IMR-90 (cell line): ENCODE results near the gene IRAK1. TPM values are rescaled to one million over a fixed set of nuclear protein-coding genes. Genes with fewer than 3 reads are reported as not detected.

Experiments used
- ATAC-seq: fragments of 200-7000 bp; cut with Tn5 transposase; 2 replicates; pipeline ENCODE4 v1.9.1; 2020; ENCODE audit warnings: low read depth, mild to moderate bottlenecking, moderate library complexity
- BruUV-seq: library from RNA; stranded (reverse); fragments of 400-500 nt; replicated peaks from 2 replicates; lab custom pipeline; 2021; lab: Mats Ljungman, UMichigan
- CTCF ChIA-PET: fragments of 300-600 bp; formaldehyde crosslinking; extraction: SDS; loops from one replicate; lab custom pipeline; 2021; ENCODE audit warnings: antibody characterized with exemption; lab: Yijun Ruan, JAX
- POLR2A ChIA-PET: fragments of 300-600 bp; sonication (Branson Sonifier 250); formaldehyde crosslinking; loops from one replicate; lab custom pipeline; 2022; ENCODE audit warnings: antibody characterized with exemption; ENCODE audit not compliant: unreplicated experiment; lab: Charles Lee
- DNase-seq: peaks from one replicate; pipeline ENCODE4 v3.0.0; 2013
- H2AFZ ChIP-seq: replicated peaks from 2 replicates; pipeline ENCODE3; 2013; ENCODE audit warnings: low read length, mild to moderate bottlenecking; ENCODE audit not compliant: poor library complexity
- H2AK5ac ChIP-seq: 2 replicates; pipeline ENCODE4 v1.6.1; 2013; ENCODE audit warnings: low read depth, low read length, inconsistent platforms
- H2AK9ac ChIP-seq: replicated peaks from 2 replicates; pipeline ENCODE3; 2013; ENCODE audit warnings: mild to moderate bottlenecking, low read depth, low read length, moderate library complexity; ENCODE audit not compliant: poor library complexity
- H2BK120ac ChIP-seq: 2 replicates; pipeline ENCODE4 v1.6.1; 2013; ENCODE audit warnings: low read depth, low read length, inconsistent platforms
- H2BK15ac ChIP-seq: 3 replicates; pipeline ENCODE4 v1.6.1; 2013; ENCODE audit warnings: low read depth, low read length, inconsistent platforms
- H2BK20ac ChIP-seq: 2 replicates; pipeline ENCODE4 v1.6.1; 2013; ENCODE audit warnings: low read depth, mild to moderate bottlenecking, inconsistent platforms, low read length, moderate library complexity
- H2BK5ac ChIP-seq: 2 replicates; pipeline ENCODE4 v1.6.1; 2013; ENCODE audit warnings: mild to moderate bottlenecking, low read depth, low read length, inconsistent platforms; ENCODE audit not compliant: poor library complexity, severe bottlenecking
- H3K14ac ChIP-seq: replicated peaks from 2 replicates; pipeline ENCODE4 v1.6.1; 2013; ENCODE audit warnings: low read depth, low read length, inconsistent platforms
- H3K18ac ChIP-seq: 2 replicates; pipeline ENCODE4 v1.6.1; 2013; ENCODE audit warnings: low read depth, low read length, control low read depth
- H3K23ac ChIP-seq: 2 replicates; pipeline ENCODE4 v1.6.1; 2013; ENCODE audit warnings: low read depth, low read length, inconsistent platforms
- H3K27ac ChIP-seq: 2 replicates; pipeline ENCODE4 v1.5.1; 2013; ENCODE audit warnings: mild to moderate bottlenecking, control low read depth, low read length; ENCODE audit not compliant: insufficient read depth
- H3K27me3 ChIP-seq: 2 replicates; pipeline ENCODE4 v1.6.1; 2013; ENCODE audit warnings: low read length; ENCODE audit not compliant: control insufficient read depth, insufficient read depth
- H3K36me3 ChIP-seq: 2 replicates; pipeline ENCODE4 v1.6.1; 2013; ENCODE audit warnings: low read length, mixed read lengths; ENCODE audit not compliant: control insufficient read depth, insufficient read depth
- H3K4ac ChIP-seq: 2 replicates; pipeline ENCODE4 v1.6.1; 2013; ENCODE audit warnings: low read depth, low read length, inconsistent platforms
- H3K4me1 ChIP-seq: 2 replicates; pipeline ENCODE4 v1.6.1; 2013; ENCODE audit warnings: low read length, mixed read lengths; ENCODE audit not compliant: control insufficient read depth, insufficient read depth
- H3K4me2 ChIP-seq: 2 replicates; pipeline ENCODE4 v1.6.1; 2013; ENCODE audit warnings: low read depth, mild to moderate bottlenecking, control low read depth, low read length, moderate library complexity
- H3K4me3 ChIP-seq: 2 replicates; pipeline ENCODE4 v1.5.1; 2013; ENCODE audit warnings: low read depth, mild to moderate bottlenecking, control low read depth, low read length, moderate library complexity; ENCODE audit not compliant: insufficient read depth
- H3K56ac ChIP-seq: 2 replicates; pipeline ENCODE4 v1.6.1; 2013; ENCODE audit warnings: low read length, inconsistent platforms; ENCODE audit not compliant: insufficient read depth; ENCODE audit errors: extremely low read depth
- H3K79me1 ChIP-seq, 2 experiments: 2 replicates each; pipeline ENCODE4 v1.6.1; 2013; ENCODE audit warnings: low read length in 2 of 2, inconsistent platforms in 1 of 2, low read depth in 1 of 2
- H3K9ac ChIP-seq: 2 replicates; pipeline ENCODE4 v1.6.1; 2013; ENCODE audit warnings: low read depth, low read length, control low read depth
- H3K9me1 ChIP-seq: 2 replicates; pipeline ENCODE4 v1.6.1; 2013; ENCODE audit warnings: low read length, inconsistent platforms; ENCODE audit not compliant: insufficient read depth
- H3K9me3 ChIP-seq: 2 replicates; pipeline ENCODE4 v1.6.1; 2013; ENCODE audit warnings: low read length; ENCODE audit not compliant: control insufficient read depth, insufficient read depth
- H4K20me1 ChIP-seq: 2 replicates; pipeline ENCODE4 v1.6.1; 2013; ENCODE audit warnings: low read length, inconsistent platforms; ENCODE audit not compliant: insufficient read depth
- H4K5ac ChIP-seq: 2 replicates; pipeline ENCODE4 v1.6.1; 2013; ENCODE audit warnings: mild to moderate bottlenecking, low read depth, low read length, control low read depth
- H4K8ac ChIP-seq, 2 experiments: 2 replicates each; pipeline ENCODE4 v1.6.1; 2013; ENCODE audit warnings: low read depth in 2 of 2, low read length in 2 of 2, control low read depth in 1 of 2, inconsistent platforms in 1 of 2
- H4K91ac ChIP-seq: 2 replicates; pipeline ENCODE4 v1.6.1; 2013; ENCODE audit warnings: low read depth, low read length, inconsistent platforms; ENCODE audit not compliant: insufficient read depth
- BHLHE40 ChIP-seq: fragments of 150-350 bp; IDR thresholded peaks from 2 replicates; pipeline ENCODE4 v1.6.1; 2016; ENCODE audit warnings: mild to moderate bottlenecking, low read depth, low read length
- CEBPB ChIP-seq: IDR thresholded peaks from 2 replicates; pipeline ENCODE4 v1.6.1; 2012; ENCODE audit warnings: low read depth, low read length, improper control_type of control experiment
- CHD1 ChIP-seq: IDR thresholded peaks from 2 replicates; pipeline ENCODE4 v1.6.1; 2012; ENCODE audit warnings: low read depth, low read length, improper control_type of control experiment
- CTCF ChIP-seq: conservative IDR thresholded peaks from 2 replicates; pipeline ENCODE4 v1.5.1; 2012; ENCODE audit warnings: mild to moderate bottlenecking, low read depth, low read length, improper control_type of control experiment
- ELK1 ChIP-seq: fragments of 150-350 bp; IDR thresholded peaks from 2 replicates; pipeline ENCODE4 v1.6.1; 2016; ENCODE audit warnings: low read depth, mild to moderate bottlenecking, low read length, moderate library complexity, borderline replicate concordance
- FOS ChIP-seq: fragments of 150-350 bp; IDR thresholded peaks from 2 replicates; pipeline ENCODE4 v1.6.1; 2016; ENCODE audit warnings: low read depth, low read length
- MAFK ChIP-seq: IDR thresholded peaks from 2 replicates; pipeline ENCODE4 v1.6.1; 2012; ENCODE audit warnings: low read depth, low read length, improper control_type of control experiment
- MAZ ChIP-seq: IDR thresholded peaks from 2 replicates; pipeline ENCODE4 v1.6.1; 2012; ENCODE audit warnings: low read depth, mild to moderate bottlenecking, low read length, improper control_type of control experiment, moderate library complexity, borderline replicate concordance
- MXI1 ChIP-seq: IDR thresholded peaks from 2 replicates; pipeline ENCODE4 v1.6.1; 2012; ENCODE audit warnings: low read depth, mild to moderate bottlenecking, low read length, moderate library complexity, borderline replicate concordance
- NFE2L2 ChIP-seq: fragments of 150-350 bp; IDR thresholded peaks from 2 replicates; pipeline ENCODE4 v1.6.1; 2016; ENCODE audit warnings: low read depth, mild to moderate bottlenecking, low read length
- POLR2A ChIP-seq: IDR thresholded peaks from 2 replicates; pipeline ENCODE4 v1.6.1; 2012; ENCODE audit warnings: mild to moderate bottlenecking, low read depth, low read length
- RAD21 ChIP-seq: IDR thresholded peaks from 2 replicates; pipeline ENCODE4 v1.6.1; 2012; ENCODE audit warnings: low read length, improper control_type of control experiment
- RCOR1 ChIP-seq: IDR thresholded peaks from 2 replicates; pipeline ENCODE4 v1.6.1; 2012; ENCODE audit warnings: mild to moderate bottlenecking, low read length, improper control_type of control experiment; ENCODE audit not compliant: insufficient replicate concordance
- SMC3 ChIP-seq: fragments of 150-350 bp; IDR thresholded peaks from 2 replicates; pipeline ENCODE4 v1.6.1; 2016; ENCODE audit warnings: low read depth, mild to moderate bottlenecking, antibody characterized with exemption, low read length, moderate library complexity
- WGBS, 2 experiments: methylation state at CpG; one replicate each; pipeline versions ENCODE4 v1.1.5 to v1.1.7; 2013; ENCODE audit warnings: missing lambda C conversion rate in 2 of 2; ENCODE audit not compliant: insufficient read length in 1 of 2; ENCODE audit errors: extremely low coverage in 2 of 2; 5-methylcytosine and 5-hydroxymethylcytosine counted together
- dilution Hi-C: fragments of 300-500 bp; cut with HindIII; formaldehyde crosslinking; loops from one replicate; pipeline ENCODE4 v1.14.3; 2018; ENCODE audit warnings: low sequenced_read_pairs; ENCODE audit not compliant: unreplicated experiment
- in situ Hi-C: fragments of 300-500 bp; cut with MboI; formaldehyde crosslinking; loops from 3 replicates; pipeline ENCODE4 v1.14.3; 2019; ENCODE audit warnings: low sequenced_read_pairs, inconsistent platforms, mixed read lengths
- intact Hi-C: fragments of 100-400 bp; cut with micrococcal nuclease; formaldehyde crosslinking; loops from 2 replicates; pipeline ENCODE4 v1.10.0; 2022
- polyA plus RNA-seq, 3 experiments: library from polyadenylated mRNA; depleted of rRNA; stranded (reverse); fragments of >200 nt; gene quantifications; 2 replicates each; pipeline ENCODE4 v1.2.3, GENCODE V29; 2012; ENCODE audit warnings: low replicate concordance in 1 of 3
- total RNA-seq: library from RNA; depleted of rRNA; stranded (reverse); fragments of >200 nt; gene quantifications from 2 replicates; pipeline ENCODE4 v1.2.3, GENCODE V29; 2012

The IRAK1 gene
- total and polyA plus RNA-seq, 2 of the 4 experiments (the other 2 are of a cell fraction): 33.3 to 50.2 TPM

GRCh38 chrX:153974003-153974725 lies 45.5 kb downstream of the IRAK1 start:
- H2AK9ac ChIP-seq: peak overlapping the region; percentile 94
- POLR2A ChIA-PET: interaction anchor here (0.5 kb wide), 1 partner anchor 453 kb away, joined by 11 read pairs; no protein-coding TSS in a partner anchor
- no peaks in the 10 kb centered on the region for H3K27me3 ChIP-seq
- no peak overlapping the region for H2BK15ac ChIP-seq
- dilution Hi-C loops: no loop called here
- H4K8ac ChIP-seq: peak overlapping the region; percentile 19 to 20; a peak in 1 of 4 replicates
- H3K4me3 ChIP-seq: no peak overlapping the region
- no peak overlapping the region for H3K9ac ChIP-seq
- H4K20me1 ChIP-seq: peaks cover 16% of the 10 kb centered on the region
- H3K14ac ChIP-seq: peak overlapping the region; percentile 86; the same call in 1 of the 2 replicates
- H3K27ac ChIP-seq: no peak overlapping the region
- no peak overlapping the region for H3K56ac ChIP-seq
- peaks cover 8% of the 10 kb centered on the region for H3K4me1 ChIP-seq
- H2BK120ac ChIP-seq: 0 out of 2 replicates have a peak overlapping the region, but pooled peaks have one; percentile 22
- DNase-seq (no peak), ATAC-seq (no peak)
- peak overlapping the region; percentile 67 for H2AFZ ChIP-seq
- BruUV-seq: no TSS peak
- 73% methylated on average over 8 of the region's 14 CpGs; no CpG with 5 or more reads in 1 of the 2 experiments for WGBS, 2 experiments
- intact Hi-C loops: no loop called here
- peaks cover 14 to 23% of the 10 kb centered on the region in 2 experiments; a peak in 2 of 4 replicates for H3K79me1 ChIP-seq
- H2BK20ac ChIP-seq: no peak overlapping the region
- H4K91ac ChIP-seq: no peak overlapping the region
- in situ Hi-C loops: no loop called here
- H3K9me1 ChIP-seq: peaks cover 3% of the 10 kb centered on the region; the same call in 1 of the 2 replicates
- H2AK5ac ChIP-seq: peak overlapping the region; percentile 46; the same call in 1 of the 2 replicates
- H3K36me3 ChIP-seq: no peaks in the 10 kb centered on the region
- H3K4ac ChIP-seq: peak overlapping the region; percentile 84; the same call in 1 of the 2 replicates
- no peak overlapping the region for H4K5ac ChIP-seq
- H3K9me3 ChIP-seq: no peaks in the 10 kb centered on the region
- CTCF ChIA-PET: no interaction called here
- peak overlapping the region; percentile 67; the same call in 1 of the 2 replicates for H3K23ac ChIP-seq
- no peak overlapping the region for H2BK5ac ChIP-seq
- no peak overlapping the region for H3K18ac ChIP-seq
- H3K4me2 ChIP-seq: peak overlapping the region; percentile 98; the same call in 1 of the 2 replicates
- TF ChIP-seq MAFK: no peak
- TF ChIP-seq ELK1: no peak
- no peak for TF ChIP-seq CHD1
- TF ChIP-seq NFE2L2: no peak
- no peak for TF ChIP-seq MXI1
- no peak for TF ChIP-seq RAD21
- no peak for TF ChIP-seq FOS
- TF ChIP-seq RCOR1: no peak
- no peak for TF ChIP-seq BHLHE40
- no peak for TF ChIP-seq POLR2A
- no peak for TF ChIP-seq CEBPB
- TF ChIP-seq MAZ: no peak
- no peak for TF ChIP-seq CTCF
- TF ChIP-seq SMC3: no peak
